HG03064 (cell line): ENCODE measurements around the gene RBM18.
A peak's percentile ranks its signal among the peaks of the same experiment; 100 is the strongest.

Experiments
- ATAC-seq: cut with Tn5 transposase; IDR thresholded peaks from one replicate; pipeline ENCODE4 v1.9.1; 2021; ENCODE audit warnings: low read depth; ENCODE audit not compliant: unreplicated experiment

The RBM18 gene

GRCh38 chr9:122264360-122265148 lies at the start of gene RBM18, which contains the start of gene MRRF:
RBM18 (minus strand) TSS chr9:122264840; CDS start chr9:122261492, 3,348 bp downstream.
MRRF (plus strand) TSS chr9:122264882; CDS start chr9:122270892, 6,010 bp downstream.
- peak; percentile 81 for ATAC-seq

GRCh38 chr9:122314165-122314564 lies 49.5 kb upstream of the RBM18 start:
- ATAC-seq, result no peak

- ATAC-seq, result no peak
Observed at GRCh38 chr9:122309861-122310260, 45.2 kb upstream of the RBM18 start.

- ATAC-seq, result no peak
Observed at GRCh38 chr9:122307925-122308324, 43.3 kb upstream of the RBM18 start.

- ATAC-seq, result no peak
Observed at GRCh38 chr9:122307061-122307460, 42.4 kb upstream of the RBM18 start.

- no peak for ATAC-seq
Observed at GRCh38 chr9:122302237-122303093, 37.8 kb upstream of the RBM18 start.

GRCh38 chr9:122297512-122297911 lies 32.9 kb upstream of the RBM18 start:
- ATAC-seq, result no peak

- ATAC-seq, result no peak
Observed at GRCh38 chr9:122294531-122294930, 29.9 kb upstream of the RBM18 start.

GRCh38 chr9:122291458-122291857 lies 26.8 kb upstream of the RBM18 start:
- ATAC-seq, result no peak

- no peak for ATAC-seq
Observed at GRCh38 chr9:122287214-122287720, 22.6 kb upstream of the RBM18 start.

- ATAC-seq, result no peak
Observed at GRCh38 chr9:122286764-122287163, 22.1 kb upstream of the RBM18 start.

- ATAC-seq, result no peak
Observed at GRCh38 chr9:122281368-122281767, 16.7 kb upstream of the RBM18 start.

GRCh38 chr9:122277285-122277897 lies 12.8 kb upstream of the RBM18 start:
- no peak for ATAC-seq

- ATAC-seq, result no peak
Observed at GRCh38 chr9:122276096-122276495, 11.5 kb upstream of the RBM18 start.

- no peak for ATAC-seq
Observed at GRCh38 chr9:122274055-122274454, 9.4 kb upstream of the RBM18 start.

GRCh38 chr9:122268041-122268814 lies 3.6 kb upstream of the RBM18 start:
- no peak for ATAC-seq

- ATAC-seq, result peak; percentile 43
Observed at GRCh38 chr9:122265149-122265915, 692 bp upstream of the RBM18 start.

- ATAC-seq, result no peak
Observed at GRCh38 chr9:122263699-122264349, 816 bp downstream of the RBM18 start.

- ATAC-seq, result no peak
Observed at GRCh38 chr9:122262073-122262472, 2.6 kb downstream of the RBM18 start.
